Endothelial cell of umbilical vein (primary cell): ENCODE results near the gene MTRF1L. TPM values are rescaled to one million over a fixed set of nuclear protein-coding genes. Genes with fewer than 3 reads are reported as not detected.

Experiments used
- BruUV-seq: library from RNA; stranded (reverse); fragments of 400-500 nt; replicated peaks from 2 replicates; lab custom pipeline; 2021; lab: Mats Ljungman, UMichigan
- CTCF ChIA-PET: fragments of 300-600, 350-600 bp; sonication (Branson Sonifier 250); formaldehyde crosslinking; loops from one replicate; lab custom pipeline; 2021; ENCODE audit warnings: antibody characterized with exemption, inconsistent platforms; lab: Charles Lee
- POLR2A ChIA-PET: fragments of 300-600, 350-600 bp; sonication (Branson Sonifier 250); formaldehyde crosslinking; loops from one replicate; lab custom pipeline; 2021; ENCODE audit warnings: antibody characterized with exemption, inconsistent platforms; lab: Charles Lee
- DNase-seq: peaks from one replicate; pipeline ENCODE4 v3.0.0-alpha.2; 2011; ENCODE audit warnings: low read depth, low spot score
- FAIRE-seq: peaks from 2 replicates; lab custom pipeline; 2011; peaks lifted over from hg19 to GRCh38; lab: Jason Lieb, UNC
- H2AFZ ChIP-seq: 2 replicates; pipeline ENCODE4 v1.6.0; 2012; ENCODE audit warnings: low read depth, low read length, control low read depth, inconsistent platforms
- H3K27ac ChIP-seq: 2 replicates; pipeline ENCODE4 v1.5.1; 2011; ENCODE audit warnings: low read depth, mild to moderate bottlenecking, control low read depth, low read length, moderate library complexity; ENCODE audit not compliant: insufficient read depth
- H3K27me3 ChIP-seq, 2 experiments: 2 replicates each; pipeline versions ENCODE4 v1.6.0 to v1.6.1; 2011; ENCODE audit warnings: low read length in 2 of 2, mixed read lengths in 1 of 2; ENCODE audit not compliant: control insufficient read depth in 2 of 2, insufficient read depth in 2 of 2
- H3K36me3 ChIP-seq, 2 experiments: 2 replicates in 1 of 2; 3 replicates in 1 of 2; pipeline ENCODE4 v1.5.1; 2011; ENCODE audit warnings: low read length in 2 of 2, mild to moderate bottlenecking in 1 of 2, moderate library complexity in 1 of 2; ENCODE audit not compliant: control insufficient read depth in 2 of 2, insufficient read depth in 2 of 2; ENCODE audit errors: extremely low read depth in 1 of 2
- H3K4me1 ChIP-seq: 3 replicates; pipeline ENCODE4 v1.5.1; 2011; ENCODE audit warnings: mild to moderate bottlenecking, low read length; ENCODE audit not compliant: control insufficient read depth, insufficient read depth; ENCODE audit errors: extremely low read depth
- H3K4me2 ChIP-seq: 2 replicates; pipeline ENCODE4 v1.6.1; 2011; ENCODE audit warnings: low read length, control low read depth, mixed read lengths; ENCODE audit not compliant: insufficient read depth
- H3K4me3 ChIP-seq, 3 experiments: fragments of 200-600 bp in 1 of 3; sonication (generic), shearing (Covaris generic) in 1 of 3; replicated peaks in 1 of 3; 2 replicates each; pipeline ENCODE4 v1.5.1; 2011 to 2016; ENCODE audit warnings: control low read depth in 3 of 3, low read length in 3 of 3, mild to moderate bottlenecking in 2 of 3, inconsistent platforms in 1 of 3, low read depth in 1 of 3, moderate library complexity in 1 of 3; ENCODE audit not compliant: insufficient read depth in 1 of 3
- H3K79me2 ChIP-seq: 2 replicates; pipeline ENCODE4 v1.6.0; 2012; ENCODE audit warnings: low read length, inconsistent platforms; ENCODE audit not compliant: control insufficient read depth, insufficient read depth
- H3K9ac ChIP-seq: replicated peaks from 2 replicates; pipeline ENCODE3; 2011; ENCODE audit warnings: low read length, control low read depth; ENCODE audit not compliant: insufficient read depth; ENCODE audit errors: extremely low read depth
- H3K9me1 ChIP-seq: replicated peaks from 3 replicates; pipeline ENCODE4 v1.6.0; 2011; ENCODE audit warnings: mild to moderate bottlenecking, low read length; ENCODE audit not compliant: control insufficient read depth, insufficient read depth; ENCODE audit errors: extremely low read depth
- H3K9me3 ChIP-seq: replicated peaks from 2 replicates; pipeline ENCODE4 v1.5.1; 2012; ENCODE audit warnings: low read length, inconsistent platforms; ENCODE audit not compliant: control insufficient read depth, insufficient read depth
- H4K20me1 ChIP-seq: replicated peaks from 2 replicates; pipeline ENCODE3; 2011; ENCODE audit warnings: mild to moderate bottlenecking, low read length; ENCODE audit not compliant: control insufficient read depth, insufficient read depth; ENCODE audit errors: extremely low read depth
- EZH2 ChIP-seq: IDR thresholded peaks from 2 replicates; pipeline ENCODE4 v1.6.1; 2012; ENCODE audit warnings: borderline replicate concordance, low read depth, mild to moderate bottlenecking, moderate library complexity, low read length, inconsistent platforms; ENCODE audit not compliant: severe bottlenecking
- FOS ChIP-seq: IDR thresholded peaks from 2 replicates; pipeline ENCODE4 v1.6.1; 2011; ENCODE audit warnings: mild to moderate bottlenecking, low read length, moderate library complexity, borderline replicate concordance; ENCODE audit not compliant: insufficient read depth
- GATA2 ChIP-seq: IDR thresholded peaks from 2 replicates; pipeline ENCODE4 v1.7.0; 2011; ENCODE audit warnings: low read depth, mild to moderate bottlenecking, moderate library complexity, mixed read lengths, low read length; ENCODE audit not compliant: insufficient read length, insufficient read depth
- JUN ChIP-seq: IDR thresholded peaks from 2 replicates; pipeline ENCODE4 v1.6.1; 2011; ENCODE audit warnings: borderline replicate concordance, low read depth; ENCODE audit not compliant: insufficient read length, insufficient read depth
- MYC ChIP-seq: IDR thresholded peaks from one replicate; pipeline ENCODE4 v1.6.1; 2011; ENCODE audit warnings: mild to moderate bottlenecking, low read depth, low read length
- POLR2A ChIP-seq: IDR thresholded peaks from 2 replicates; pipeline ENCODE4 v1.6.1; 2012; ENCODE audit warnings: low read depth, mild to moderate bottlenecking, control low read depth, low read length
- POLR2AphosphoS5 ChIP-seq: IDR thresholded peaks from 2 replicates; pipeline ENCODE4 v1.6.1; 2012; ENCODE audit warnings: low read depth, mild to moderate bottlenecking, control low read depth, low read length, moderate library complexity; ENCODE audit not compliant: insufficient read depth
- dilution Hi-C: fragments of 300-500 bp; cut with MboI; formaldehyde crosslinking; loops from one replicate; pipeline ENCODE4 v1.15.0; 2019; ENCODE audit warnings: low sequenced_read_pairs; ENCODE audit not compliant: extremely low pct_ligation_motif_present
- intact Hi-C: fragments of 100-400 bp; cut with micrococcal nuclease; formaldehyde crosslinking; loops from one replicate; pipeline ENCODE4 v1.10.0; 2022
- polyA plus RNA-seq, 4 experiments: library from polyadenylated mRNA; depleted of rRNA in 3 of 4; stranded (reverse) in 3 of 4; unstranded in 1 of 4; fragments of >200 nt; gene quantifications; 2 replicates each; pipeline versions ENCODE4 v1.2.1 to v1.2.3, GENCODE V29; 2011 to 2012; ENCODE audit warnings: missing spikeins in 1 of 4
- total RNA-seq: library from RNA; stranded (reverse); gene quantifications from 2 replicates; pipeline ENCODE4 v1.2.3, GENCODE V29; 2021
- TF ChIP-seq, protein P1 (sequence below), 2 donors: IDR thresholded peaks; 1 replicate in 1 of 2; 2 replicates in 1 of 2; pipeline ENCODE4 v1.5.1; 2011; ENCODE audit warnings: low read length in 2 of 2, mild to moderate bottlenecking in 2 of 2, moderate library complexity in 2 of 2, control low read depth in 1 of 2, inconsistent platforms in 1 of 2, low read depth in 1 of 2; ENCODE audit not compliant: insufficient read depth in 1 of 2; ENCODE audit errors: extremely low read depth in 1 of 2
- TF ChIP-seq, protein P2 (sequence below): IDR thresholded peaks from 2 replicates; pipeline ENCODE4 v1.6.1; 2011; ENCODE audit not compliant: insufficient read depth, insufficient read length

The MTRF1L gene
- total and polyA plus RNA-seq, 2 donors (not counting 3 experiments of a cell fraction or from before 2014, with no cell fraction given): 6.2 to 27.5 TPM

- Histone ChIP-seq H3K4me2 (no peak overlapping the region), H4K20me1 (no peaks in the 10 kb centered on the region), H3K27me3 (no peaks in the 10 kb centered on the region), H3K9me1 (no peaks in the 10 kb centered on the region), H3K27ac (no peak overlapping the region), H3K9ac (no peak overlapping the region), H2AFZ (no peak overlapping the region), H3K4me3 (no peak overlapping the region), H3K4me1 (peaks cover 37% of the 10 kb centered on the region), H3K79me2 (peaks cover 96% of the 10 kb centered on the region), H3K9me3 (no peaks in the 10 kb centered on the region), H3K36me3 (peaks cover 0 to 23% of the 10 kb centered on the region in 2 experiments)
- DNase-seq: no peak
- ChIA-PET CTCF (interaction anchor here (1.6 to 2.6 kb wide), 2 partner anchors 22 to 29 kb away, joined by 9 to 16 read pairs; no protein-coding TSS in a partner anchor), POLR2A (no interaction called here)
- dilution Hi-C loops (no loop called here), intact Hi-C loops (no loop called here)
- FAIRE-seq: no peak
- TF ChIP-seq FOS: no peak
- no peak for TF ChIP-seq JUN
- no peak for TF ChIP-seq GATA2
- TF ChIP-seq, protein P1, sequence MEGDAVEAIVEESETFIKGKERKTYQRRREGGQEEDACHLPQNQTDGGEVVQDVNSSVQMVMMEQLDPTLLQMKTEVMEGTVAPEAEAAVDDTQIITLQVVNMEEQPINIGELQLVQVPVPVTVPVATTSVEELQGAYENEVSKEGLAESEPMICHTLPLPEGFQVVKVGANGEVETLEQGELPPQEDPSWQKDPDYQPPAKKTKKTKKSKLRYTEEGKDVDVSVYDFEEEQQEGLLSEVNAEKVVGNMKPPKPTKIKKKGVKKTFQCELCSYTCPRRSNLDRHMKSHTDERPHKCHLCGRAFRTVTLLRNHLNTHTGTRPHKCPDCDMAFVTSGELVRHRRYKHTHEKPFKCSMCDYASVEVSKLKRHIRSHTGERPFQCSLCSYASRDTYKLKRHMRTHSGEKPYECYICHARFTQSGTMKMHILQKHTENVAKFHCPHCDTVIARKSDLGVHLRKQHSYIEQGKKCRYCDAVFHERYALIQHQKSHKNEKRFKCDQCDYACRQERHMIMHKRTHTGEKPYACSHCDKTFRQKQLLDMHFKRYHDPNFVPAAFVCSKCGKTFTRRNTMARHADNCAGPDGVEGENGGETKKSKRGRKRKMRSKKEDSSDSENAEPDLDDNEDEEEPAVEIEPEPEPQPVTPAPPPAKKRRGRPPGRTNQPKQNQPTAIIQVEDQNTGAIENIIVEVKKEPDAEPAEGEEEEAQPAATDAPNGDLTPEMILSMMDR (IDR thresholded peaks at IDR 0.05; ENCODE audit: extremely low read depth in 1 of 2, insufficient read depth in 1 of 2, low read depth in 1 of 2, low read length in 2 of 2): no peak
- no peak for TF ChIP-seq POLR2AphosphoS5
- TF ChIP-seq POLR2A: no peak
- no peak for TF ChIP-seq MYC
- TF ChIP-seq, protein P2, sequence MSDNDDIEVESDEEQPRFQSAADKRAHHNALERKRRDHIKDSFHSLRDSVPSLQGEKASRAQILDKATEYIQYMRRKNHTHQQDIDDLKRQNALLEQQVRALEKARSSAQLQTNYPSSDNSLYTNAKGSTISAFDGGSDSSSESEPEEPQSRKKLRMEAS: no peak
- TF ChIP-seq EZH2: no peak
- BruUV-seq: no TSS peak
Measured at GRCh38 chr6:152976749-152977148, 25.8 kb downstream of the MTRF1L start.
